GM18526 (cell line): ENCODE results near the gene GPR42.

ENCODE experiments used
- POLR2A ChIP-seq: IDR thresholded peaks from 3 replicates; pipeline ENCODE4 v1.6.1; 2011; ENCODE audit not compliant: insufficient read length; ENCODE audit errors: extremely low read depth

GPR42 gene

GRCh38 chr19:35370722-35371121 is at the start of gene GPR42:
Gene GPR42 (plus strand): TSS chr19:35371068. CDS start chr19:35371360, 292 bp downstream.
- no peak for TF ChIP-seq POLR2A

GRCh38 chr19:35321291-35321690 is 49.6 kb upstream of the GPR42 start:
- TF ChIP-seq POLR2A: no peak

- no peak for TF ChIP-seq POLR2A
Observed at GRCh38 chr19:35322014-35322413, 48.9 kb upstream of the GPR42 start.

- no peak for TF ChIP-seq POLR2A
Observed at GRCh38 chr19:35327642-35328041, 43.2 kb upstream of the GPR42 start.

GRCh38 chr19:35328851-35329285 is 42.0 kb upstream of the GPR42 start, which contains the start of gene CD22:
Gene CD22 (plus strand): TSS chr19:35329187. CDS start chr19:35332041, 2,854 bp downstream.
- TF ChIP-seq POLR2A: peak; percentile 76

- TF ChIP-seq POLR2A: no peak
Observed at GRCh38 chr19:35329323-35329722, 41.5 kb upstream of the GPR42 start.

- peak; percentile 58 for TF ChIP-seq POLR2A
Observed at GRCh38 chr19:35330475-35330874, 40.4 kb upstream of the GPR42 start.

GRCh38 chr19:35331551-35332214 is 39.2 kb upstream of the GPR42 start:
- TF ChIP-seq POLR2A: peak; percentile 30

GRCh38 chr19:35332817-35333216 is 38.1 kb upstream of the GPR42 start:
- peak; percentile 47 for TF ChIP-seq POLR2A

- peak; percentile 29 for TF ChIP-seq POLR2A
Observed at GRCh38 chr19:35334144-35334753, 36.6 kb upstream of the GPR42 start.

- no peak for TF ChIP-seq POLR2A
Observed at GRCh38 chr19:35336166-35336955, 34.5 kb upstream of the GPR42 start.

GRCh38 chr19:35337097-35337983 is 33.5 kb upstream of the GPR42 start:
- TF ChIP-seq POLR2A: no peak

- no peak for TF ChIP-seq POLR2A
Observed at GRCh38 chr19:35337984-35338296, 32.9 kb upstream of the GPR42 start.

GRCh38 chr19:35340431-35340830 is 30.4 kb upstream of the GPR42 start:
- TF ChIP-seq POLR2A: no peak

- no peak for TF ChIP-seq POLR2A
Observed at GRCh38 chr19:35341006-35341405, 29.9 kb upstream of the GPR42 start.
